Measurements from ENCODE around the gene EIPR1.

Gene EIPR1

GRCh38 chr2:3355951-3356569 is 21.6 kb downstream of the EIPR1 start:
- no peak for DNase-seq

- no peak for DNase-seq
Observed at GRCh38 chr2:3354986-3355385, 22.6 kb downstream of the EIPR1 start.

- no peak for DNase-seq
Observed at GRCh38 chr2:3349211-3349693, 28.4 kb downstream of the EIPR1 start.

GRCh38 chr2:3348767-3349166 is 28.9 kb downstream of the EIPR1 start:
- DNase-seq: no peak

- no peak for DNase-seq
Observed at GRCh38 chr2:3345621-3346020, 32.0 kb downstream of the EIPR1 start.

GRCh38 chr2:3344897-3345296 is 32.7 kb downstream of the EIPR1 start:
- no peak for DNase-seq

- no peak for DNase-seq
Observed at GRCh38 chr2:3343012-3343411, 34.6 kb downstream of the EIPR1 start.

GRCh38 chr2:3342324-3342723 is 35.3 kb downstream of the EIPR1 start:
- DNase-seq: no peak

GRCh38 chr2:3341336-3341735 is 36.3 kb downstream of the EIPR1 start:
- DNase-seq: no peak

GRCh38 chr2:3340144-3340543 is 37.5 kb downstream of the EIPR1 start:
- no peak for DNase-seq

GRCh38 chr2:3338340-3338739 is 39.3 kb downstream of the EIPR1 start:
- no peak for DNase-seq

GRCh38 chr2:3336844-3337243 is 40.8 kb downstream of the EIPR1 start:
- DNase-seq: no peak

- no peak for DNase-seq
Observed at GRCh38 chr2:3334392-3335345, 42.9 kb downstream of the EIPR1 start.

GRCh38 chr2:3332133-3332532 is 45.5 kb downstream of the EIPR1 start:
- no peak for DNase-seq

GRCh38 chr2:3329491-3329890 is 48.1 kb downstream of the EIPR1 start:
- DNase-seq: no peak

GRCh38 chr2:3326871-3327270 is 50.7 kb downstream of the EIPR1 start:
- no peak for DNase-seq

GRCh38 chr2:3326182-3326537 is 51.5 kb downstream of the EIPR1 start:
- no peak for DNase-seq

GRCh38 chr2:3325458-3326181 is 52.0 kb downstream of the EIPR1 start:
- no peak for DNase-seq

GRCh38 chr2:3324404-3325281 is 53.0 kb downstream of the EIPR1 start:
- no peak for DNase-seq

- no peak for DNase-seq
Observed at GRCh38 chr2:3324036-3324386, 53.6 kb downstream of the EIPR1 start.

- DNase-seq: no peak
Observed at GRCh38 chr2:3323360-3324035, 54.1 kb downstream of the EIPR1 start.

Measured in T-helper 2 cell (primary cell).